Progenitor cell of endocrine pancreas (in vitro differentiated cells): ENCODE data around the gene NUDCD3. TPM values are rescaled to one million over a fixed set of nuclear protein-coding genes. Genes with fewer than 3 reads are reported as not detected.
A peak's percentile ranks its signal among the peaks of the same experiment; 100 is the strongest.

ENCODE experiments used
- DNase-seq: peaks from one replicate; pipeline ENCODE4 v3.0.0; 2021; ENCODE audit warnings: low spot score; ENCODE audit not compliant: unreplicated experiment
- H3K27ac Mint-ChIP-seq: 2 replicates; pipeline ENCODE4 v1.8.0; 2021; ENCODE audit warnings: mild to moderate bottlenecking, moderate library complexity, mixed read lengths
- H3K27me3 Mint-ChIP-seq: 2 replicates; pipeline ENCODE4 v1.8.0; 2021; ENCODE audit warnings: mixed read lengths
- H3K36me3 Mint-ChIP-seq: 2 replicates; pipeline ENCODE4 v1.8.0; 2022; ENCODE audit warnings: mixed read lengths; ENCODE audit not compliant: insufficient read depth
- H3K4me1 Mint-ChIP-seq: 2 replicates; pipeline ENCODE4 v1.8.0; 2021; ENCODE audit warnings: low read depth, mixed read lengths
- H3K4me3 Mint-ChIP-seq: 2 replicates; pipeline ENCODE4 v1.8.0; 2021; ENCODE audit warnings: low read depth, mild to moderate bottlenecking, moderate library complexity, mixed read lengths
- H3K9me3 Mint-ChIP-seq: 2 replicates; pipeline ENCODE4 v1.8.0; 2021; ENCODE audit warnings: low read depth, mixed read lengths
- total RNA-seq: library from RNA; stranded (reverse); gene quantifications from 2 replicates; pipeline ENCODE4 v1.2.1, GENCODE V29; 2021
- TF ChIP-seq, protein P1 (sequence below): fragments of 200-600 bp; sonication (generic); IDR thresholded peaks from one replicate; pipeline ENCODE4 v1.5.0; 2021; ENCODE audit warnings: antibody characterized with exemption, mild to moderate bottlenecking; ENCODE audit not compliant: unreplicated experiment

Gene NUDCD3
- total RNA-seq, 1 donor from 2014 or later = 89.0 TPM

DNA sequence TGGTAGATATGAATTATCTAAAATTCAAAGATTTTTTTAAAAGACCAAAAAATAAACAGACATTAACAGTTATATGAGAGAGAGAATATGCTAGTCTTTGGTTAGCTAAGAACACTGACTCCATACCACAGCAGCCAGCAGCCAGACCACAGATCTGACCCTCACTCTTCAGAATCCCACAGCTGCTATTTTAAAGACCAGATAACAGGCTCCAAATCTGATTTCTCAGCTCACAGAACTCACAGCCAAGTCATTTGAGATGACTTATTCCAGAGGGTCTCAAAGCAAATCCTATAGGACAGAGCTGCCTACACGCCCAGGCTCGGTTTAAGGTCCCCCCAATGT, 20.4 kb downstream of the NUDCD3 start:
- Mint-ChIP-seq H3K27ac (no peak overlapping the region), H3K36me3 (peaks cover 16% of the 10 kb centered on the region), H3K27me3 (no peaks in the 10 kb centered on the region), H3K4me3 (no peak overlapping the region), H3K4me1 (peaks cover 33% of the 10 kb centered on the region), H3K9me3 (no peaks in the 10 kb centered on the region)
- DNase-seq = no peak
- TF ChIP-seq, protein P1, sequence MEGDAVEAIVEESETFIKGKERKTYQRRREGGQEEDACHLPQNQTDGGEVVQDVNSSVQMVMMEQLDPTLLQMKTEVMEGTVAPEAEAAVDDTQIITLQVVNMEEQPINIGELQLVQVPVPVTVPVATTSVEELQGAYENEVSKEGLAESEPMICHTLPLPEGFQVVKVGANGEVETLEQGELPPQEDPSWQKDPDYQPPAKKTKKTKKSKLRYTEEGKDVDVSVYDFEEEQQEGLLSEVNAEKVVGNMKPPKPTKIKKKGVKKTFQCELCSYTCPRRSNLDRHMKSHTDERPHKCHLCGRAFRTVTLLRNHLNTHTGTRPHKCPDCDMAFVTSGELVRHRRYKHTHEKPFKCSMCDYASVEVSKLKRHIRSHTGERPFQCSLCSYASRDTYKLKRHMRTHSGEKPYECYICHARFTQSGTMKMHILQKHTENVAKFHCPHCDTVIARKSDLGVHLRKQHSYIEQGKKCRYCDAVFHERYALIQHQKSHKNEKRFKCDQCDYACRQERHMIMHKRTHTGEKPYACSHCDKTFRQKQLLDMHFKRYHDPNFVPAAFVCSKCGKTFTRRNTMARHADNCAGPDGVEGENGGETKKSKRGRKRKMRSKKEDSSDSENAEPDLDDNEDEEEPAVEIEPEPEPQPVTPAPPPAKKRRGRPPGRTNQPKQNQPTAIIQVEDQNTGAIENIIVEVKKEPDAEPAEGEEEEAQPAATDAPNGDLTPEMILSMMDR = no peak

DNA sequence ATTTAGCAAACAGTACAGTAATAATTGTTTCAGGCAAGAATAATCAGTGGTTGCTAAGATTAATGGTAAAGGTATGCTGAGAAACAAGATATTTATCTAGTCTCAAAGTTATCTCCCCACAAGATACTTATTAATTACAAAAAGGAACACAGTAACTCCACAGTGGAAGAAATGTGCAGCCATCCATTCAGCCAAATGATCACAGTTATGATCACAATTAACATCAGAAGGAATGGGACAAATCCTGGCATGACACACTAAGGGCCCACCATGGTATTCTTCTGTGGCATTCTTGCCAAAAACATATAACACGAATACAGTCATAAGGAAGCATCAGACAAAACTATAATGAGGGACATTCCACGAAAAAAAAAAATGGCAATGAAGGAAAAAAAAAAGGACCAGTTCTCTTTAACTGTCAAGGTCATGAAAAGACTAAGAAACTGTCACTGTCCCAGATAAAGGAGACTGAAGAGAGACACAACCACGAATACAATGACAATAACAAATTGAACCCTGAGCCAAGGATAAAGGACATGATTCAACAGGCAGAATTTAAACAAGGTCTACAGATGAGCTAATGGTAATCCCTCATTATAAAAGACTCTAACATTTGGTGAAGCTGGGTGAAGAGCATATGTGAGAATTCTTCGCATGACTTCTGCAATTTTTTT, 20.9 kb downstream of the NUDCD3 start:
- Mint-ChIP-seq H3K27ac (no peak overlapping the region), H3K4me3 (no peak overlapping the region), H3K27me3 (no peaks in the 10 kb centered on the region), H3K36me3 (peaks cover 19% of the 10 kb centered on the region), H3K4me1 (peaks cover 33% of the 10 kb centered on the region), H3K9me3 (no peaks in the 10 kb centered on the region)
- TF ChIP-seq, protein P1 = no peak
- no peak for DNase-seq

DNA sequence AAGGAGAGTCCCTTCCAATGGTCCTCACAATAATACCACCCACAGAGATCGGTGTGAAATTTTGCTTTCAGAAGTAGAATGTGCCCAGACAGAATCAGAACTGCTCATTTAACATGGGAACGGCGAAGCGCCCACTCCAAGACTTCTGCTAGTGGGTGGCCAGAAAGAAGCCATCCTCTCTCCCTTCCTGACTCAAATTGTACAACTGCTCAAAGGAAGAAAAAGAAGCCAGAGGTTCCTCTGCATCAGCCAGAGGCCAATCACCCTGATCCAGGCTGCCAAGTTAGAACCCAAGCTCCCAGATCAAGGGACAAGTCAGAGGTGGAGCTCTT, 23.3 kb downstream of the NUDCD3 start:
- no peak for DNase-seq
- Mint-ChIP-seq H3K27me3 (no peaks in the 10 kb centered on the region), H3K4me1 (peaks cover 24% of the 10 kb centered on the region), H3K4me3 (no peak overlapping the region), H3K36me3 (peaks cover 19% of the 10 kb centered on the region), H3K27ac (no peak overlapping the region), H3K9me3 (no peaks in the 10 kb centered on the region)
- TF ChIP-seq, protein P1 = no peak

DNA sequence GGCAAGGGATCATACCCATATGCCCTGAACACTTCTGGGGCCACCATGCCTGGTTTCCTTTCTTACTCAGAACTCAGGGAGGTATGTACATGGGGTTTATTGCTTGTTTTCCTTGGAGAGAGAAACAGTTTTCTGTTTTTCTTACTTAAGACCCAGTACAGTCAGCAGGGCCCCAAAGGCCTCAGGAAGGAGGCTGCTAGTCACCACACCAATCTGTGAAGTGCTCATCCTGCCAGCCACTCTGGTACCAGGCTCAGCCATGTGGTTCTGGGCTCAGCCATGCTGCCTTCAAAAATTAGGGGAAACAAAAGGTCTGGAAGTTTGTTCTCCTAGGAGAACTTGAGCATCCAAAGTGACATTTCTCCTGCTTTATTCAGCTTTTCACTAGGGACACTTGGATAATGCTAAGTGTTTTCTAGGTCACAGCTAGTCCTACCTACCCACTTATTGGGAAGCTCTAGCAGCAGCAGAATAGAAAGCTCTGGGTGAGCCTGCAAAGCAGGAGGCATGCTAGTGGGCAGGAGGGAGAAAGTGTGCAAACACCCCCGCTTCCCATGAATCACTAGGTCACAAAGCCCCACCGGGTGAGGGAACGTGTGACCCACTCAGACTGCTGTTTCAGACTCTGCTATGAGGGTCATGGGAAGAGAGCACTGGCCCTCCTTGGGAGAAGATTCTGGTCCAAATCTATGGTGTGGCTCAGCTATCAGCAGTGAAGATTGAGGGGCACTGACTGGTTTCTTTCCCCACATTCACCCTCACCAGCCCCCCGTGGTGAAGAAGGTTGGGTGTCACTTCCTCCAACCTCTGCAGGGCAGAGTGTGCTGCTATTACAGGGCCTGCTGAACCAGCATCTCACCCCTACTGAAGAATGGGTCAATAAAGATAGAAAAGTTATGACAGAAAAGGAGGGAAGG, 23.9 kb downstream of the NUDCD3 start:
- H3K36me3 Mint-ChIP-seq = peaks cover 18% of the 10 kb centered on the region
- no peak for DNase-seq
- TF ChIP-seq, protein P1 = no peak
- H3K27ac Mint-ChIP-seq = no peak overlapping the region
- no peaks in the 10 kb centered on the region for H3K9me3 Mint-ChIP-seq
- H3K27me3 Mint-ChIP-seq = no peaks in the 10 kb centered on the region
- H3K4me1 Mint-ChIP-seq = peaks cover 21% of the 10 kb centered on the region
- no peak overlapping the region for H3K4me3 Mint-ChIP-seq

DNA sequence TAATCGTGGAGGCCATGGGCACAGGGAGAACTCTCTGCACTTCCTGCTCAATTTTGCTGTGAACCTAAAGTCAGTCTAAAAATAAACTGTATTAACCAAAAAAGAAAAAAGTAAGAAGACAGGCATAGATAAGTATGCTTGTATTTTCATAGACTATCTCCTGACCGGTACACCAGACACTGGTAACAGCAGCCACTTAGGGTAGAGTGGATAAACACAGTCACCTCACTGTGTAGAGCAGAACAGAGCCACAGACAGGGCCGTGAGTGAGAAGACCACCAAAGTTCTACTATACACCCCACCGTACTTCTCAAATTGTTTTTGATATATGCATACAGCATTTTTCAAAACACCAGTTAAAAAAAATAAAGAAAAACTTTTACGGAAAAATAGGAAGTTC, 25.0 kb downstream of the NUDCD3 start:
- TF ChIP-seq, protein P1 = no peak
- Mint-ChIP-seq H3K27me3 (no peaks in the 10 kb centered on the region), H3K36me3 (peaks cover 18% of the 10 kb centered on the region), H3K27ac (peak overlapping the region; percentile 73), H3K9me3 (no peaks in the 10 kb centered on the region), H3K4me1 (peaks cover 17% of the 10 kb centered on the region), H3K4me3 (no peak overlapping the region)
- no peak for DNase-seq
